Small intestine (tissue), 7 donors: Measurements from ENCODE around the gene BCAS3. TPM values are rescaled to one million over a fixed set of nuclear protein-coding genes. Genes with fewer than 3 reads are reported as not detected.

Experiments
- DNase-seq, 2 donors: peaks; one replicate each; pipeline versions ENCODE4 v3.0.0 to v3.0.0-alpha.2; 2013
- FAIRE-seq: peaks from 2 replicates; lab custom pipeline; 2012; peaks lifted over from hg19 to GRCh38; lab: Jason Lieb, UNC
- H3K27ac ChIP-seq, 3 donors: one replicate each; pipeline ENCODE4 v1.5.1; 2013; ENCODE audit warnings: low read length in 2 of 3, mild to moderate bottlenecking in 2 of 3, control low read depth in 1 of 3, inconsistent platforms in 1 of 3, low read depth in 1 of 3, moderate library complexity in 1 of 3
- H3K27me3 ChIP-seq, 3 donors: one replicate each; pipeline ENCODE4 v1.6.1; 2013; ENCODE audit warnings: low read length in 3 of 3, inconsistent platforms in 1 of 3; ENCODE audit not compliant: control insufficient read depth in 3 of 3, insufficient read depth in 3 of 3
- H3K36me3 ChIP-seq, 3 donors: one replicate each; pipeline ENCODE4 v1.6.1; 2013; ENCODE audit warnings: low read length in 3 of 3, inconsistent platforms in 1 of 3, low read depth in 1 of 3, mild to moderate bottlenecking in 1 of 3, moderate library complexity in 1 of 3; ENCODE audit not compliant: control insufficient read depth in 3 of 3, insufficient read depth in 2 of 3
- H3K4me1 ChIP-seq, 3 donors: one replicate each; pipeline ENCODE4 v1.6.1; 2013; ENCODE audit warnings: low read length in 2 of 3, inconsistent platforms in 1 of 3, low read depth in 1 of 3, mild to moderate bottlenecking in 1 of 3, moderate library complexity in 1 of 3; ENCODE audit not compliant: control insufficient read depth in 3 of 3, insufficient read depth in 2 of 3
- H3K4me3 ChIP-seq, 3 donors: one replicate each; pipeline ENCODE4 v1.5.1; 2013; ENCODE audit warnings: low read length in 3 of 3, control low read depth in 1 of 3, inconsistent platforms in 1 of 3, low read depth in 1 of 3, mild to moderate bottlenecking in 1 of 3, moderate library complexity in 1 of 3
- H3K9me3 ChIP-seq, 2 donors: one replicate each; pipeline ENCODE4 v1.6.1; 2013; ENCODE audit warnings: low read depth in 1 of 2, low read length in 1 of 2; ENCODE audit not compliant: control insufficient read depth in 2 of 2, insufficient read depth in 1 of 2
- WGBS, 3 donors: extraction: QIAGEN DNeasy Blood & Tissue Kit; methylation state at CpG; one replicate each; pipeline ENCODE4 v1.1.7; 2013; 5-methylcytosine and 5-hydroxymethylcytosine counted together
- polyA plus RNA-seq, 4 donors: library from polyadenylated mRNA; stranded (reverse) in 3 of 4; unstranded in 1 of 4; fragments of 200-250 nt in 3 of 4; fragments of 120-200 nt in 1 of 4; gene quantifications; one replicate each; pipeline versions ENCODE4 v1.2.1 to v1.2.3, GENCODE V29; 2013
- donor health status: healthy with polysubstance abuse.
- donor health status: control.
- donor health status: control.
- donor health status: Bipolar disorder and iron deficiency.
- donor health status: healthy.

The BCAS3 gene
- polyA plus RNA-seq, 4 donors, result 4.4 to 10.5 (median 4.8) TPM

DNA sequence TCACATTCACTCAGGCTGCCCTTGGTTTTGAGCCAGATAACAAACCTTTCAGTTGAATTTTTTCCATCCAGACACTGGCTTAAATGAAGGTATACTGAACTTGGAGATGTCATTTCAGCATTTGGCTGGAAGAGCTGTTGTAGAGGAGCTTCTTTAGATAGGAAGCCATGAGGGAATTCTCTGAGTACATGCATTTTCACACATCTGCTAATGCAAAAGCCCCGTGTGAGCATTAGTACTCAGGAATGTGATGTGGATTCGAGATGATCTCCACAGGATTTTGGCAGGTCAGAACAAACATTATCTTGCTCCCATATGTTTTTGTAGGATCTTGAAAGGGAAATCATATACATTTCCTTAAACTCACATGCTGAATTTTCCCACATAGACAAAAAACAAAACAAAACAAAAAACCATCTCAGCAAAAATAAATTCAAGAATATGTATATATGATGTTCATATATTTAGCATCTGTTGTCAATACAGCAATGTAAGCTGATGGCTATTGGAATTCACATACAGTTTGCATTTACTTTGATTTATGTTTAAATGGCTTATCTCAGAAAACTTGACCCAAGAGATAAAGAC is 444.8 kb downstream of the BCAS3 start:
- 66 to 75% (median 67%) methylated on average over 2 of the region's 2 CpGs for WGBS, 3 donors
- Histone ChIP-seq H3K9me3 (no peaks in the 10 kb centered on the region), H3K36me3 (no peaks in the 10 kb centered on the region), H3K4me3 (no peak overlapping the region), H3K27me3 (no peaks in the 10 kb centered on the region), H3K27ac (no peak overlapping the region), H3K4me1 (peaks cover 0 to 3% (median 0%) of the 10 kb centered on the region in 3 donors)
- FAIRE-seq (no peak), DNase-seq (no peak)

DNA sequence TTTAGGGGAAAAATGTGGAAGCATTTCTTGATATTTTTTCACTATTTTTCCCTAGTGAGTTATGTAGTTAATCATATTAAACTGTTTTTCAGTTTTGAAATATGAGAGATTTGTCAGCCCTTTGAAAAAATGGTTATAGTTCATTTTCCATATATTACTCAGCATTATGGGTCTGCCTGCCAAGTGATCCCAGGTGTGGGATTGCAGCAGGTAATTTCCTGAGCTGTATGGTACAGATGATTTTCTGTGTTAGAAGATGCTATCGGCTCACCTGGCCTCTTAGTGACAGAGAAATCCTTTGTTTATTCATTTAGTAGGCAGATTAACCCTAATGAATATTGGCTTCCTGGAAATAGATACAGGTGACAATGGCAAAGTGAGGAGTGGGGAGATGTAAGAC is 446.9 kb downstream of the BCAS3 start:
- H3K9me3 ChIP-seq, result no peaks in the 10 kb centered on the region
- H3K36me3 ChIP-seq, result no peaks in the 10 kb centered on the region
- no peak for DNase-seq
- H3K4me3 ChIP-seq, result no peak overlapping the region
- 37 to 72% (median 56%) methylated on average over 1 of the region's 1 CpG for WGBS, 3 donors
- no peak overlapping the region for H3K27ac ChIP-seq
- peaks cover 0 to 6% (median 5%) of the 10 kb centered on the region in 3 donors for H3K4me1 ChIP-seq
- FAIRE-seq, result no peak
- no peaks in the 10 kb centered on the region for H3K27me3 ChIP-seq

DNA sequence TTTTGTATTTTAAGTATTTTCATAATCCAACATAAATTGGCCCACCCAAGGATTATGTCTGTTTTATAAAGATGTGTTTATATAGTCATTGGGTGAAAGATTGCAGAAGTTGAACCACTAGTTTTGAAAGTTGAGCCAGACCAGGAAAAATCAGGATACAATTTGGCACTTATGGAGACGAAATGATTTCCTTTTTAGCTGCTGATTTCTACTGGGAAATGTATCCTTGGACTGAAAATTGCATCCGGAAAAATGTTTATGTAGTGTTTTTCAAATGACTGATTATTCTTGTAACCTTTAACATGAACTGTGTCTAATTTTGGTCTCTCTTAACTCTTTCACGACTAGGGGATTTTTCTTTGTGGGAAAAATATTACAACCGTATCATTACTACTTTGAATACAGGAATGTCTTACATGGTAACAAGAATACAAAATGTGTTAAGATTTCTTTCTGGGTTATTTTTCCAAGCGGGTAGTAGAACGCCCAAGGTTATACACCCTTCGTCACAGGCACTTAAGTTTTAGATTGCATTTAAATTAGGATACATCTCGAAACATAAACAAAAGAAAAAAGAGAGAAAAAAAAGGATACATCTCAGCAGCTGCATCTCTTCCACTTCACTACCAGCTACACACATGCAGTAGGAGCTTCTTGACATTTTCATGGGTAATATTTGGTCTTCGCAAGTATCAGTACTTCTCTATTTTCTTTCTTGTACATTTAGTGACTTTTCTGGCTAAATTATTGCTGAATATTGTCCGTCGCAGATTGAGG is 449.0 kb downstream of the BCAS3 start:
- DNase-seq, result no peak
- no peak overlapping the region for H3K4me3 ChIP-seq
- H3K27me3 ChIP-seq, result no peaks in the 10 kb centered on the region
- no peaks in the 10 kb centered on the region for H3K36me3 ChIP-seq
- peaks cover 0 to 6% (median 5%) of the 10 kb centered on the region in 3 donors for H3K4me1 ChIP-seq
- no peaks in the 10 kb centered on the region for H3K9me3 ChIP-seq
- no peak for FAIRE-seq
- no peak overlapping the region for H3K27ac ChIP-seq
- WGBS, 3 donors, result 72 to 90% (median 79%) methylated on average over 11 of the region's 11 CpGs

- no peaks in the 10 kb centered on the region for H3K36me3 ChIP-seq
- no peaks in the 10 kb centered on the region for H3K9me3 ChIP-seq
- FAIRE-seq (no peak), DNase-seq (no peak)
- peaks cover 0 to 6% (median 5%) of the 10 kb centered on the region in 3 donors for H3K4me1 ChIP-seq
- peak overlapping the region in 1 of 3 donors; percentile 45 for H3K27ac ChIP-seq
- H3K27me3 ChIP-seq, result no peaks in the 10 kb centered on the region
- H3K4me3 ChIP-seq, result no peak overlapping the region
- WGBS, 3 donors, result 80 to 98% (median 96%) methylated on average over 2 of the region's 2 CpGs
These were observed 450.3 kb downstream of the BCAS3 start for GRCh38 chr17:61127960-61128359.

- FAIRE-seq, result no peak
- WGBS, 3 donors, result 45 to 84% (median 76%) methylated on average over 8 of the region's 8 CpGs
- Histone ChIP-seq H3K27ac (peak overlapping the region in 2 of 3 donors; percentile 4 to 62), H3K4me1 (peaks cover 0 to 6% (median 5%) of the 10 kb centered on the region in 3 donors), H3K9me3 (no peaks in the 10 kb centered on the region), H3K27me3 (no peaks in the 10 kb centered on the region), H3K36me3 (no peaks in the 10 kb centered on the region), H3K4me3 (no peak overlapping the region)
- no peak for DNase-seq
These were observed 451.0 kb downstream of the BCAS3 start for GRCh38 chr17:61128661-61129115.

- Histone ChIP-seq H3K4me1 (peaks cover 0 to 6% (median 5%) of the 10 kb centered on the region in 3 donors), H3K27ac (peak overlapping the region in 1 of 3 donors; percentile 82), H3K27me3 (no peaks in the 10 kb centered on the region), H3K9me3 (no peaks in the 10 kb centered on the region), H3K36me3 (no peaks in the 10 kb centered on the region), H3K4me3 (no peak overlapping the region)
- FAIRE-seq, result no peak
- 58 to 70% (median 59%) methylated on average over 7 of the region's 7 CpGs for WGBS, 3 donors
- DNase-seq, result peak in 1 of 2 donors; percentile 46
These were observed 451.9 kb downstream of the BCAS3 start for GRCh38 chr17:61129267-61130254.

- DNase-seq, result no peak
These were observed 452.7 kb downstream of the BCAS3 start for GRCh38 chr17:61130330-61130729.

GRCh38 chr17:61131585-61131984 is 453.9 kb downstream of the BCAS3 start:
- no peak overlapping the region for H3K27ac ChIP-seq

More at GRCh38 chr17:61130330-61130729, 452.7 kb downstream of the BCAS3 start:
- 83 to 89% (median 89%) methylated on average over 4 of the region's 4 CpGs for WGBS, 3 donors
- Histone ChIP-seq H3K9me3 (no peaks in the 10 kb centered on the region), H3K27ac (peak overlapping the region in 1 of 3 donors; percentile 62), H3K36me3 (no peaks in the 10 kb centered on the region), H3K4me3 (no peak overlapping the region), H3K27me3 (no peaks in the 10 kb centered on the region), H3K4me1 (peaks cover 0 to 6% (median 5%) of the 10 kb centered on the region in 3 donors)
- no peak for FAIRE-seq

More at GRCh38 chr17:61131585-61131984, 453.9 kb downstream of the BCAS3 start:
- no peak overlapping the region for H3K4me3 ChIP-seq
- peaks cover 0 to 6% (median 5%) of the 10 kb centered on the region in 3 donors for H3K4me1 ChIP-seq
- H3K36me3 ChIP-seq, result peaks cover 0 to 2% (median 0%) of the 10 kb centered on the region in 3 donors
- no peak for FAIRE-seq
- H3K27me3 ChIP-seq, result no peaks in the 10 kb centered on the region
- no peak for DNase-seq
- H3K9me3 ChIP-seq, result no peaks in the 10 kb centered on the region
- WGBS, 3 donors, result 75 to 100% (median 92%) methylated on average over 2 of the region's 2 CpGs
